HS-27A (cell line): Measurements from ENCODE around the gene SERINC3.

ENCODE experiments used
- DNase-seq: peaks from one replicate; pipeline ENCODE4 v3.0.0-alpha.2; 2012; ENCODE audit warnings: low read depth, missing footprints

Gene SERINC3

GRCh38 chr20:44463466-44463865 is 58.4 kb downstream of the SERINC3 start:
- no peak for DNase-seq

GRCh38 chr20:44461803-44462174 is 60.1 kb downstream of the SERINC3 start:
- no peak for DNase-seq

GRCh38 chr20:44461142-44461802 is 60.6 kb downstream of the SERINC3 start:
- DNase-seq: no peak

- DNase-seq: no peak
These were observed 61.1 kb downstream of the SERINC3 start for GRCh38 chr20:44460795-44461141.

- DNase-seq: no peak
These were observed 62.6 kb downstream of the SERINC3 start for GRCh38 chr20:44459271-44459670.

GRCh38 chr20:44457016-44457415 is 64.9 kb downstream of the SERINC3 start:
- DNase-seq: no peak

GRCh38 chr20:44456611-44457010 is 65.3 kb downstream of the SERINC3 start:
- DNase-seq: no peak

- no peak for DNase-seq
These were observed 66.7 kb downstream of the SERINC3 start for GRCh38 chr20:44455126-44455525.

GRCh38 chr20:44454306-44454963 is 67.4 kb downstream of the SERINC3 start:
- no peak for DNase-seq

- no peak for DNase-seq
These were observed 70.9 kb downstream of the SERINC3 start for GRCh38 chr20:44450903-44451450.

GRCh38 chr20:44450281-44450889 is 71.5 kb downstream of the SERINC3 start:
- no peak for DNase-seq

GRCh38 chr20:44449864-44450263 is 72.0 kb downstream of the SERINC3 start:
- DNase-seq: no peak

- no peak for DNase-seq
These were observed 72.9 kb downstream of the SERINC3 start for GRCh38 chr20:44448753-44449546.

GRCh38 chr20:44447827-44448419 is 73.9 kb downstream of the SERINC3 start:
- DNase-seq: no peak
